Activated CD8-positive, alpha-beta memory T cell treated with anti-CD3 and anti-CD28 coated beads for 1 hour (primary cell): ENCODE measurements around the gene SLC25A45.
A peak's percentile ranks its signal among the peaks of the same experiment; 100 is the strongest.
"Not testable (repeated sequence)": the region's sequence is repeated elsewhere in the genome, so short reads cannot be mapped to it uniquely, and the experiment has no call there.

Experiments used
- DNase-seq, 2 donors: peaks; one replicate each; pipeline ENCODE4 v3.0.0-alpha.2; 2020; ENCODE audit warnings: low read depth in 1 of 2; ENCODE audit errors: extremely low read depth in 1 of 2

Gene SLC25A45

GRCh38 chr11:65421794-65422632 lies 39.6 kb upstream of the SLC25A45 start:
- peak; percentile 89 to 90 for DNase-seq

- DNase-seq = peak; percentile 71 to 87
These were observed 38.7 kb upstream of the SLC25A45 start for GRCh38 chr11:65420979-65421793.

- DNase-seq = no peak
These were observed 38.1 kb upstream of the SLC25A45 start for GRCh38 chr11:65420506-65420905.

- DNase-seq = no peak
These were observed 37.5 kb upstream of the SLC25A45 start for GRCh38 chr11:65419772-65420481.

GRCh38 chr11:65419460-65419771 lies 37.0 kb upstream of the SLC25A45 start:
- no peak for DNase-seq

GRCh38 chr11:65418681-65419459 lies 36.4 kb upstream of the SLC25A45 start:
- peak in 1 of 2 donors; percentile 65 for DNase-seq

GRCh38 chr11:65418431-65418680 lies 35.9 kb upstream of the SLC25A45 start:
- DNase-seq = no peak

- DNase-seq = no peak
These were observed 35.4 kb upstream of the SLC25A45 start for GRCh38 chr11:65417702-65418430.

GRCh38 chr11:65416841-65417701 lies 34.6 kb upstream of the SLC25A45 start:
- no peak for DNase-seq

GRCh38 chr11:65416341-65416824 lies 33.9 kb upstream of the SLC25A45 start:
- peak; percentile 85 to 87 for DNase-seq

- no peak for DNase-seq
These were observed 33.3 kb upstream of the SLC25A45 start for GRCh38 chr11:65415499-65416340.

GRCh38 chr11:65414776-65415498 lies 32.5 kb upstream of the SLC25A45 start:
- no peak for DNase-seq

GRCh38 chr11:65413077-65413664 lies 30.7 kb upstream of the SLC25A45 start:
- not testable (repeated sequence) for DNase-seq

GRCh38 chr11:65412271-65413076 lies 30.0 kb upstream of the SLC25A45 start:
- DNase-seq = no peak

- DNase-seq = no peak
These were observed 29.2 kb upstream of the SLC25A45 start for GRCh38 chr11:65411681-65412070.

- no peak for DNase-seq
These were observed 28.7 kb upstream of the SLC25A45 start for GRCh38 chr11:65410936-65411680.
